Ectodermal cell (in vitro differentiated cells): ENCODE measurements around the gene VEGFA.

Source experiments
- H3K27ac ChIP-seq: 2 replicates; pipeline ENCODE4 v1.7.0; 2013; ENCODE audit warnings: mild to moderate bottlenecking, low read depth, low read length; ENCODE audit not compliant: insufficient read depth, poor library complexity, severe bottlenecking
- H3K27me3 ChIP-seq: 2 replicates; pipeline ENCODE4 v1.7.0; 2013; ENCODE audit warnings: mild to moderate bottlenecking, low read length; ENCODE audit not compliant: insufficient read depth, control insufficient read depth, poor library complexity, severe bottlenecking
- H3K36me3 ChIP-seq: one replicate; pipeline ENCODE4 v1.7.0; 2013; ENCODE audit warnings: low read length; ENCODE audit not compliant: control insufficient read depth, insufficient read depth
- H3K4me1 ChIP-seq: one replicate; pipeline ENCODE4 v1.7.0; 2013; ENCODE audit warnings: low read length; ENCODE audit not compliant: control insufficient read depth, insufficient read depth
- H3K4me3 ChIP-seq: 2 replicates; pipeline ENCODE4 v1.7.0; 2013; ENCODE audit warnings: low read depth, low read length, control low read depth; ENCODE audit not compliant: insufficient read depth
- H3K9me3 ChIP-seq: 2 replicates; pipeline ENCODE4 v1.7.0; 2013; ENCODE audit warnings: mild to moderate bottlenecking, low read length, moderate library complexity; ENCODE audit not compliant: control insufficient read depth
- WGBS, 2 experiments: methylation state at CpG; one replicate each; pipeline ENCODE4 v1.1.7; 2013; ENCODE audit warnings: missing lambda C conversion rate in 2 of 2; 5-methylcytosine and 5-hydroxymethylcytosine counted together

Gene VEGFA

GRCh38 chr6:43806043-43806757 is 36.2 kb downstream of the VEGFA start:
- Histone ChIP-seq H3K4me3 (no peak overlapping the region), H3K36me3 (no peaks in the 10 kb centered on the region), H3K4me1 (peaks cover 9% of the 10 kb centered on the region), H3K27ac (no peak overlapping the region), H3K27me3 (no peaks in the 10 kb centered on the region), H3K9me3 (no peaks in the 10 kb centered on the region)
- 81 to 84% methylated on average over 9 of the region's 9 CpGs for WGBS, 2 experiments

GRCh38 chr6:43806758-43807227 is 36.8 kb downstream of the VEGFA start:
- no peaks in the 10 kb centered on the region for H3K9me3 ChIP-seq
- no peaks in the 10 kb centered on the region for H3K27me3 ChIP-seq
- no peaks in the 10 kb centered on the region for H3K36me3 ChIP-seq
- peaks cover 9% of the 10 kb centered on the region for H3K4me1 ChIP-seq
- no peak overlapping the region for H3K27ac ChIP-seq
- H3K4me3 ChIP-seq = no peak overlapping the region
- 90 to 93% methylated on average over 5 of the region's 5 CpGs for WGBS, 2 experiments

- WGBS, 2 experiments = 81 to 83% methylated on average over 11 of the region's 11 CpGs
- Histone ChIP-seq H3K27ac (no peak overlapping the region), H3K4me1 (peaks cover 9% of the 10 kb centered on the region), H3K9me3 (no peaks in the 10 kb centered on the region), H3K36me3 (no peaks in the 10 kb centered on the region), H3K27me3 (no peaks in the 10 kb centered on the region), H3K4me3 (no peak overlapping the region)
Observed at GRCh38 chr6:43807228-43808061, 37.4 kb downstream of the VEGFA start.

- Histone ChIP-seq H3K9me3 (no peaks in the 10 kb centered on the region), H3K4me3 (no peak overlapping the region), H3K36me3 (no peaks in the 10 kb centered on the region), H3K27ac (no peak overlapping the region), H3K4me1 (peaks cover 9% of the 10 kb centered on the region), H3K27me3 (no peaks in the 10 kb centered on the region)
- WGBS, 2 experiments = 94 to 97% methylated on average over 7 of the region's 7 CpGs
Observed at GRCh38 chr6:43808412-43808811, 38.4 kb downstream of the VEGFA start.

- Histone ChIP-seq H3K9me3 (no peaks in the 10 kb centered on the region), H3K4me1 (peaks cover 9% of the 10 kb centered on the region), H3K36me3 (no peaks in the 10 kb centered on the region), H3K27ac (no peak overlapping the region), H3K4me3 (no peak overlapping the region), H3K27me3 (no peaks in the 10 kb centered on the region)
- 86 to 88% methylated on average over 14 of the region's 14 CpGs for WGBS, 2 experiments
Observed at GRCh38 chr6:43809417-43810305, 39.6 kb downstream of the VEGFA start.

- WGBS, 2 experiments = 87 to 92% methylated on average over 5 to 6 of the region's 6 CpGs
- Histone ChIP-seq H3K27me3 (no peaks in the 10 kb centered on the region), H3K4me3 (no peak overlapping the region)
Observed at GRCh38 chr6:43810965-43811732, 41.1 kb downstream of the VEGFA start.

GRCh38 chr6:43811733-43812099 is 41.7 kb downstream of the VEGFA start:
- no peaks in the 10 kb centered on the region for H3K36me3 ChIP-seq
- H3K27me3 ChIP-seq = no peaks in the 10 kb centered on the region
- 93 to 97% methylated on average over 2 of the region's 2 CpGs for WGBS, 2 experiments
- peaks cover 9% of the 10 kb centered on the region for H3K4me1 ChIP-seq
- H3K27ac ChIP-seq = no peak overlapping the region
- no peak overlapping the region for H3K4me3 ChIP-seq
- H3K9me3 ChIP-seq = no peaks in the 10 kb centered on the region

More at GRCh38 chr6:43810965-43811732, 41.1 kb downstream of the VEGFA start:
- Histone ChIP-seq H3K9me3 (no peaks in the 10 kb centered on the region), H3K4me1 (peaks cover 9% of the 10 kb centered on the region), H3K36me3 (no peaks in the 10 kb centered on the region), H3K27ac (no peak overlapping the region)

- Histone ChIP-seq H3K27ac (no peak overlapping the region), H3K9me3 (no peaks in the 10 kb centered on the region), H3K27me3 (no peaks in the 10 kb centered on the region), H3K4me1 (peaks cover 5% of the 10 kb centered on the region), H3K4me3 (no peak overlapping the region), H3K36me3 (no peaks in the 10 kb centered on the region)
- WGBS, 2 experiments = 77 to 81% methylated on average over 8 of the region's 8 CpGs
Observed at GRCh38 chr6:43812850-43813578, 43.0 kb downstream of the VEGFA start.

GRCh38 chr6:43814111-43814510 is 44.1 kb downstream of the VEGFA start:
- Histone ChIP-seq H3K27me3 (no peaks in the 10 kb centered on the region), H3K36me3 (no peaks in the 10 kb centered on the region), H3K4me3 (no peak overlapping the region), H3K27ac (no peak overlapping the region), H3K9me3 (no peaks in the 10 kb centered on the region), H3K4me1 (peaks cover 5% of the 10 kb centered on the region)
- 93 to 100% methylated on average over 1 of the region's 1 CpG for WGBS, 2 experiments
